Glutamatergic neuron (in vitro differentiated cells): ENCODE results near the gene TMEM204. TPM values are rescaled to one million over a fixed set of nuclear protein-coding genes. Genes with fewer than 3 reads are reported as not detected.

ENCODE experiments used
- DNase-seq: peaks from one replicate; pipeline ENCODE4 v3.0.0; 2022
- H3K27ac Mint-ChIP-seq: one replicate; pipeline ENCODE4 v1.8.0; 2020; ENCODE audit warnings: mild to moderate bottlenecking, mixed read lengths, inconsistent platforms; ENCODE audit not compliant: unreplicated experiment
- H3K27me3 Mint-ChIP-seq: one replicate; pipeline ENCODE4 v1.8.0; 2020; ENCODE audit warnings: mild to moderate bottlenecking, moderate library complexity, mixed read lengths, inconsistent platforms; ENCODE audit not compliant: unreplicated experiment
- H3K36me3 Mint-ChIP-seq: one replicate; pipeline ENCODE4 v1.8.0; 2020; ENCODE audit warnings: mild to moderate bottlenecking, mixed read lengths, inconsistent platforms; ENCODE audit not compliant: unreplicated experiment
- H3K4me1 Mint-ChIP-seq: one replicate; pipeline ENCODE4 v1.8.0; 2020; ENCODE audit warnings: mild to moderate bottlenecking, low read depth, mixed read lengths, inconsistent platforms; ENCODE audit not compliant: unreplicated experiment
- H3K4me3 Mint-ChIP-seq: one replicate; pipeline ENCODE4 v1.8.0; 2020; ENCODE audit warnings: mild to moderate bottlenecking, mixed read lengths, inconsistent platforms; ENCODE audit not compliant: unreplicated experiment
- H3K9me3 Mint-ChIP-seq: one replicate; pipeline ENCODE4 v1.8.0; 2020; ENCODE audit warnings: mild to moderate bottlenecking, moderate library complexity, mixed read lengths, inconsistent platforms; ENCODE audit not compliant: unreplicated experiment
- CTCF ChIP-seq: fragments of 200-600 bp; sonication (generic); IDR thresholded peaks from one replicate; pipeline ENCODE4 v1.5.0; 2021; ENCODE audit not compliant: partially characterized antibody, unreplicated experiment
- total RNA-seq: library from RNA; stranded (reverse); fragmentation: NEBNext Ultra II Directional; extraction: Animal tissue kit (Norgen Biotek cat#: 25700); gene quantifications from one replicate; pipeline ENCODE4 v1.2.1, GENCODE V29; 2021; ENCODE audit not compliant: unreplicated experiment

TMEM204 gene
- total RNA-seq, 1 donor from 2014 or later = 0.22 TPM

- Mint-ChIP-seq H3K27ac (no peak overlapping the region), H3K27me3 (peaks cover 10% of the 10 kb centered on the region), H3K36me3 (no peaks in the 10 kb centered on the region), H3K9me3 (peaks cover 7% of the 10 kb centered on the region), H3K4me1 (peaks cover 12% of the 10 kb centered on the region), H3K4me3 (no peak overlapping the region)
- no peak for TF ChIP-seq CTCF
- DNase-seq = no peak
These were observed 31.8 kb downstream of the TMEM204 start for GRCh38 chr16:1565083-1565805.

GRCh38 chr16:1567988-1568387, 34.5 kb downstream of the TMEM204 start:
- TF ChIP-seq CTCF = no peak
- peaks cover 7% of the 10 kb centered on the region for H3K9me3 Mint-ChIP-seq
- DNase-seq = no peak
- no peaks in the 10 kb centered on the region for H3K36me3 Mint-ChIP-seq
- H3K4me1 Mint-ChIP-seq = peaks cover 5% of the 10 kb centered on the region
- no peak overlapping the region for H3K27ac Mint-ChIP-seq
- H3K27me3 Mint-ChIP-seq = peaks cover 12% of the 10 kb centered on the region
- H3K4me3 Mint-ChIP-seq = no peak overlapping the region

GRCh38 chr16:1571012-1571671, 37.7 kb downstream of the TMEM204 start:
- no peak overlapping the region for H3K27ac Mint-ChIP-seq
- DNase-seq = no peak
- no peaks in the 10 kb centered on the region for H3K36me3 Mint-ChIP-seq
- peaks cover 11% of the 10 kb centered on the region for H3K9me3 Mint-ChIP-seq
- H3K4me3 Mint-ChIP-seq = no peak overlapping the region
- TF ChIP-seq CTCF = no peak
- peaks cover 12% of the 10 kb centered on the region for H3K27me3 Mint-ChIP-seq
- H3K4me1 Mint-ChIP-seq = no peaks in the 10 kb centered on the region

- H3K27me3 Mint-ChIP-seq = peaks cover 6% of the 10 kb centered on the region
These were observed 39.2 kb downstream of the TMEM204 start for GRCh38 chr16:1572673-1573072.

More at GRCh38 chr16:1572673-1573072, 39.2 kb downstream of the TMEM204 start:
- Mint-ChIP-seq H3K27ac (no peak overlapping the region), H3K9me3 (peaks cover 8% of the 10 kb centered on the region), H3K4me3 (no peak overlapping the region), H3K4me1 (no peaks in the 10 kb centered on the region), H3K36me3 (no peaks in the 10 kb centered on the region)
- TF ChIP-seq CTCF = no peak
- no peak for DNase-seq
